Endothelial cell of umbilical vein (primary cell): Measurements from ENCODE around the gene BRMS1. TPM values are rescaled to one million over a fixed set of nuclear protein-coding genes. Genes with fewer than 3 reads are reported as not detected.

Source experiments
- BruUV-seq: library from RNA; stranded (reverse); fragments of 400-500 nt; replicated peaks from 2 replicates; lab custom pipeline; 2021; lab: Mats Ljungman, UMichigan
- CTCF ChIA-PET: fragments of 300-600, 350-600 bp; sonication (Branson Sonifier 250); formaldehyde crosslinking; loops from one replicate; lab custom pipeline; 2021; ENCODE audit warnings: antibody characterized with exemption, inconsistent platforms; lab: Charles Lee
- POLR2A ChIA-PET: fragments of 300-600, 350-600 bp; sonication (Branson Sonifier 250); formaldehyde crosslinking; loops from one replicate; lab custom pipeline; 2021; ENCODE audit warnings: antibody characterized with exemption, inconsistent platforms; lab: Charles Lee
- DNase-seq: peaks from one replicate; pipeline ENCODE4 v3.0.0-alpha.2; 2011; ENCODE audit warnings: low read depth, low spot score
- FAIRE-seq: peaks from 2 replicates; lab custom pipeline; 2011; peaks lifted over from hg19 to GRCh38; lab: Jason Lieb, UNC
- H2AFZ ChIP-seq: 2 replicates; pipeline ENCODE4 v1.6.0; 2012; ENCODE audit warnings: low read depth, low read length, control low read depth, inconsistent platforms
- H3K27ac ChIP-seq: 2 replicates; pipeline ENCODE4 v1.5.1; 2011; ENCODE audit warnings: low read depth, mild to moderate bottlenecking, control low read depth, low read length, moderate library complexity; ENCODE audit not compliant: insufficient read depth
- H3K27me3 ChIP-seq, 2 experiments: 2 replicates each; pipeline versions ENCODE4 v1.6.0 to v1.6.1; 2011; ENCODE audit warnings: low read length in 2 of 2, mixed read lengths in 1 of 2; ENCODE audit not compliant: control insufficient read depth in 2 of 2, insufficient read depth in 2 of 2
- H3K36me3 ChIP-seq, 2 experiments: 2 replicates in 1 of 2; 3 replicates in 1 of 2; pipeline ENCODE4 v1.5.1; 2011; ENCODE audit warnings: low read length in 2 of 2, mild to moderate bottlenecking in 1 of 2, moderate library complexity in 1 of 2; ENCODE audit not compliant: control insufficient read depth in 2 of 2, insufficient read depth in 2 of 2; ENCODE audit errors: extremely low read depth in 1 of 2
- H3K4me1 ChIP-seq: 3 replicates; pipeline ENCODE4 v1.5.1; 2011; ENCODE audit warnings: mild to moderate bottlenecking, low read length; ENCODE audit not compliant: control insufficient read depth, insufficient read depth; ENCODE audit errors: extremely low read depth
- H3K4me2 ChIP-seq: 2 replicates; pipeline ENCODE4 v1.6.1; 2011; ENCODE audit warnings: low read length, control low read depth, mixed read lengths; ENCODE audit not compliant: insufficient read depth
- H3K4me3 ChIP-seq, 3 experiments: fragments of 200-600 bp in 1 of 3; sonication (generic), shearing (Covaris generic) in 1 of 3; replicated peaks in 1 of 3; 2 replicates each; pipeline ENCODE4 v1.5.1; 2011 to 2016; ENCODE audit warnings: control low read depth in 3 of 3, low read length in 3 of 3, mild to moderate bottlenecking in 2 of 3, inconsistent platforms in 1 of 3, low read depth in 1 of 3, moderate library complexity in 1 of 3; ENCODE audit not compliant: insufficient read depth in 1 of 3
- H3K79me2 ChIP-seq: 2 replicates; pipeline ENCODE4 v1.6.0; 2012; ENCODE audit warnings: low read length, inconsistent platforms; ENCODE audit not compliant: control insufficient read depth, insufficient read depth
- H3K9ac ChIP-seq: replicated peaks from 2 replicates; pipeline ENCODE3; 2011; ENCODE audit warnings: low read length, control low read depth; ENCODE audit not compliant: insufficient read depth; ENCODE audit errors: extremely low read depth
- H3K9me1 ChIP-seq: replicated peaks from 3 replicates; pipeline ENCODE4 v1.6.0; 2011; ENCODE audit warnings: mild to moderate bottlenecking, low read length; ENCODE audit not compliant: control insufficient read depth, insufficient read depth; ENCODE audit errors: extremely low read depth
- H3K9me3 ChIP-seq: replicated peaks from 2 replicates; pipeline ENCODE4 v1.5.1; 2012; ENCODE audit warnings: low read length, inconsistent platforms; ENCODE audit not compliant: control insufficient read depth, insufficient read depth
- H4K20me1 ChIP-seq: replicated peaks from 2 replicates; pipeline ENCODE3; 2011; ENCODE audit warnings: mild to moderate bottlenecking, low read length; ENCODE audit not compliant: control insufficient read depth, insufficient read depth; ENCODE audit errors: extremely low read depth
- CTCF ChIP-seq, 2 donors: IDR thresholded peaks; 1 replicate in 1 of 2; 2 replicates in 1 of 2; pipeline ENCODE4 v1.5.1; 2011; ENCODE audit warnings: low read length in 2 of 2, mild to moderate bottlenecking in 2 of 2, moderate library complexity in 2 of 2, control low read depth in 1 of 2, inconsistent platforms in 1 of 2, low read depth in 1 of 2; ENCODE audit not compliant: insufficient read depth in 1 of 2; ENCODE audit errors: extremely low read depth in 1 of 2
- EZH2 ChIP-seq: IDR thresholded peaks from 2 replicates; pipeline ENCODE4 v1.6.1; 2012; ENCODE audit warnings: borderline replicate concordance, low read depth, mild to moderate bottlenecking, moderate library complexity, low read length, inconsistent platforms; ENCODE audit not compliant: severe bottlenecking
- FOS ChIP-seq: IDR thresholded peaks from 2 replicates; pipeline ENCODE4 v1.6.1; 2011; ENCODE audit warnings: mild to moderate bottlenecking, low read length, moderate library complexity, borderline replicate concordance; ENCODE audit not compliant: insufficient read depth
- GATA2 ChIP-seq: IDR thresholded peaks from 2 replicates; pipeline ENCODE4 v1.7.0; 2011; ENCODE audit warnings: low read depth, mild to moderate bottlenecking, moderate library complexity, mixed read lengths, low read length; ENCODE audit not compliant: insufficient read length, insufficient read depth
- JUN ChIP-seq: IDR thresholded peaks from 2 replicates; pipeline ENCODE4 v1.6.1; 2011; ENCODE audit warnings: borderline replicate concordance, low read depth; ENCODE audit not compliant: insufficient read length, insufficient read depth
- MAX ChIP-seq: IDR thresholded peaks from 2 replicates; pipeline ENCODE4 v1.6.1; 2011; ENCODE audit not compliant: insufficient read depth, insufficient read length
- MYC ChIP-seq: IDR thresholded peaks from one replicate; pipeline ENCODE4 v1.6.1; 2011; ENCODE audit warnings: mild to moderate bottlenecking, low read depth, low read length
- POLR2A ChIP-seq: IDR thresholded peaks from 2 replicates; pipeline ENCODE4 v1.6.1; 2012; ENCODE audit warnings: low read depth, mild to moderate bottlenecking, control low read depth, low read length
- POLR2AphosphoS5 ChIP-seq: IDR thresholded peaks from 2 replicates; pipeline ENCODE4 v1.6.1; 2012; ENCODE audit warnings: low read depth, mild to moderate bottlenecking, control low read depth, low read length, moderate library complexity; ENCODE audit not compliant: insufficient read depth
- dilution Hi-C: fragments of 300-500 bp; cut with MboI; formaldehyde crosslinking; loops from one replicate; pipeline ENCODE4 v1.15.0; 2019; ENCODE audit warnings: low sequenced_read_pairs; ENCODE audit not compliant: extremely low pct_ligation_motif_present
- intact Hi-C: fragments of 100-400 bp; cut with micrococcal nuclease; formaldehyde crosslinking; loops from one replicate; pipeline ENCODE4 v1.10.0; 2022
- polyA plus RNA-seq, 4 experiments: library from polyadenylated mRNA; depleted of rRNA in 3 of 4; stranded (reverse) in 3 of 4; unstranded in 1 of 4; fragments of >200 nt; gene quantifications; 2 replicates each; pipeline versions ENCODE4 v1.2.1 to v1.2.3, GENCODE V29; 2011 to 2012; ENCODE audit warnings: missing spikeins in 1 of 4
- total RNA-seq: library from RNA; stranded (reverse); gene quantifications from 2 replicates; pipeline ENCODE4 v1.2.3, GENCODE V29; 2021

BRMS1 gene
- total and polyA plus RNA-seq, 2 donors (not counting 3 experiments of a cell fraction or from before 2014, with no cell fraction given) = 51.4 to 53.1 TPM

- H3K9ac ChIP-seq = no peak overlapping the region
- DNase-seq = no peak
- peak overlapping the region; percentile 11 for H2AFZ ChIP-seq
Observed at GRCh38 chr11:66327171-66328030, 17.5 kb downstream of the BRMS1 start.

GRCh38 chr11:66326261-66327111 lies 18.4 kb downstream of the BRMS1 start:
- Histone ChIP-seq H3K27me3 (no peaks in the 10 kb centered on the region), H3K9ac (no peak overlapping the region), H3K4me1 (peaks cover 7% of the 10 kb centered on the region), H3K27ac (no peak overlapping the region), H3K4me2 (no peak overlapping the region), H3K4me3 (no peak overlapping the region), H3K79me2 (no peaks in the 10 kb centered on the region), H2AFZ (no peak overlapping the region), H3K9me1 (no peaks in the 10 kb centered on the region), H3K9me3 (no peaks in the 10 kb centered on the region), H3K36me3 (no peaks in the 10 kb centered on the region), H4K20me1 (no peaks in the 10 kb centered on the region)
- intact Hi-C loops = no loop called here
- FAIRE-seq = no peak
- TF ChIP-seq CTCF (IDR thresholded peaks at IDR 0.05; ENCODE audit: extremely low read depth in 1 of 2, insufficient read depth in 1 of 2, low read depth in 1 of 2, low read length in 2 of 2) (no peak), POLR2A (no peak), GATA2 (no peak), MYC (no peak), MAX (no peak), JUN (no peak), FOS (no peak), EZH2 (no peak), POLR2AphosphoS5 (no peak)
- no peak for DNase-seq
- dilution Hi-C loops = no loop called here
- ChIA-PET CTCF (interaction anchor here (0.6 to 4.0 kb wide), 4 partner anchors 9 to 17 kb away, joined by 3 to 56 read pairs (median 6); partner anchors contain the start of genes CD248 and RIN1), POLR2A (interaction anchor here (1.3 kb wide), 1 partner anchor 15 kb away, joined by 4 read pairs; no protein-coding TSS in a partner anchor)
- no TSS peak for BruUV-seq

More at GRCh38 chr11:66327171-66328030, 17.5 kb downstream of the BRMS1 start:
- Histone ChIP-seq H3K4me1 (peaks cover 7% of the 10 kb centered on the region), H3K4me3 (no peak overlapping the region), H3K9me3 (no peaks in the 10 kb centered on the region), H3K36me3 (no peaks in the 10 kb centered on the region), H3K27ac (no peak overlapping the region), H3K4me2 (no peak overlapping the region), H3K27me3 (no peaks in the 10 kb centered on the region), H3K79me2 (no peaks in the 10 kb centered on the region), H3K9me1 (no peaks in the 10 kb centered on the region), H4K20me1 (no peaks in the 10 kb centered on the region)
- intact Hi-C loops (loop anchor here (1.0 kb wide), 2 partner anchors 9 to 15 kb away; partner anchors contain the start of gene RIN1), dilution Hi-C loops (no loop called here)
- ChIA-PET CTCF (interaction anchor here (0.6 to 4.0 kb wide), 4 partner anchors 8 to 17 kb away, joined by 3 to 56 read pairs (median 6); partner anchors contain the start of genes CD248 and RIN1), POLR2A (interaction anchor here (1.3 kb wide), 1 partner anchor 16 kb away, joined by 4 read pairs; no protein-coding TSS in a partner anchor)
- FAIRE-seq = no peak
- BruUV-seq = no TSS peak
- TF ChIP-seq EZH2 (no peak), FOS (peak; percentile 37), MYC (no peak)
